ENCODE data around the gene ZNF492.
"Not testable (repeated sequence)": the region's sequence is repeated elsewhere in the genome, so short reads cannot be mapped to it uniquely, and the experiment has no call there.

ZNF492 gene

DNA sequence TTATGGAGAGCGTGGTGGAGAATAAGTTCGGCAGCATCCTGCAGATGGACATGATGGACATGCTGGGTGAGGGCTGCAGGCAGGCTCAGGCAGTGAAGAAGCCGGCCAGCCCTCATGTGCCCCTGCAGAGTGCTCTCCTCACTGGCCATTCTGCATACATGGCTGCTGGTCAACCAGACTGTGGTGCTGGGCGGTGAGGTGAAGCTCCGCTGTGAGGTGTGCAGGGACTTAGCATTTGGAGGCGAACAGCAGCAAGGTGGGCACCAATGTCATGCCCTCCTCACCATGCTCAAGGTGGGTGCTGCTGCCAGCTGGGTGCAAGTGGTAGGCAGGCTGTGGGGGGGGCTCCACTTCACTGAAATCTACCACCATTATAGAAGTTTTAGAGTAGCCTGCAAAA, 5.7 kb upstream of the ZNF492 start:
- H3K9me3 ChIP-seq (ENCODE audit: control insufficient read depth, low read length), result peaks cover 10% of the 10 kb centered on the region
- no peak overlapping the region for H3K4me3 ChIP-seq (ENCODE audit: insufficient read depth, low read depth, low read length)
- 78 to 84% methylated on average over 6 of the region's 6 CpGs for WGBS, 2 experiments
- no peak overlapping the region for H3K27ac ChIP-seq (ENCODE audit: insufficient read depth, low read depth, low read length, poor library complexity, severe bottlenecking)
- no peaks in the 10 kb centered on the region for H3K36me3 ChIP-seq (ENCODE audit: control insufficient read depth, insufficient read depth, low read length)
- no peaks in the 10 kb centered on the region for H3K27me3 ChIP-seq (ENCODE audit: control insufficient read depth, insufficient read depth, low read length, poor library complexity, severe bottlenecking)
- H3K4me1 ChIP-seq (ENCODE audit: control insufficient read depth, insufficient read depth, low read length), result no peaks in the 10 kb centered on the region

GRCh38 chr19:22634450-22634827, 315 bp downstream of the ZNF492 start:
- Histone ChIP-seq H3K27me3 (ENCODE audit: control insufficient read depth, insufficient read depth, low read length, poor library complexity, severe bottlenecking) (no peaks in the 10 kb centered on the region), H3K4me1 (ENCODE audit: control insufficient read depth, insufficient read depth, low read length) (no peaks in the 10 kb centered on the region), H3K27ac (ENCODE audit: insufficient read depth, low read depth, low read length, poor library complexity, severe bottlenecking) (no peak overlapping the region), H3K9me3 (ENCODE audit: control insufficient read depth, low read length) (peaks cover 5% of the 10 kb centered on the region), H3K36me3 (ENCODE audit: control insufficient read depth, insufficient read depth, low read length) (no peaks in the 10 kb centered on the region), H3K4me3 (ENCODE audit: insufficient read depth, low read depth, low read length) (no peak overlapping the region)
- 83% methylated on average over 24 of the region's 24 CpGs for WGBS, 2 experiments

DNA sequence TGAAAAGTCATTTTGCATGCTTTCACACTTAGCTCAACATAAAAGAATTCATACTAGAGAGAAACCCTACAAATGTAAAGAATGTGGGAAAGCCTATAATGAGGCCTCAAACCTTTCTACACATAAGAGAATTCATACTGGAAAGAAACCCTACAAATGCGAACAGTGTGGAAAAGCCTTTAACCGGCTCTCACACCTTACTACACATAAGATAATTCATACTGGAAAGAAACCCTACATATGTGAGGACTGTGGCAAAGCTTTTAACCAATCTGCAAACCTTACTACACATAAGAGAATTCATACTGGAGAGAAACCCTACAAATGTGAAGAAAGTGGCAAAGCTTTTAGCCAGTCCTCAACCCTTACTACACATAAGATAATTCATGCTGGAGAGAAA, 51.4 kb downstream of the ZNF492 start:
- H3K36me3 ChIP-seq (ENCODE audit: control insufficient read depth, insufficient read depth, low read length); H3K4me1 ChIP-seq (ENCODE audit: control insufficient read depth, insufficient read depth, low read length); H3K27ac ChIP-seq (ENCODE audit: insufficient read depth, low read depth, low read length, poor library complexity, severe bottlenecking); H3K9me3 ChIP-seq (ENCODE audit: control insufficient read depth, low read length); H3K27me3 ChIP-seq (ENCODE audit: control insufficient read depth, insufficient read depth, low read length, poor library complexity, severe bottlenecking); H3K4me3 ChIP-seq (ENCODE audit: insufficient read depth, low read depth, low read length): not testable (repeated sequence)
- 65 to 73% methylated on average over 2 of the region's 2 CpGs for WGBS, 2 experiments

- not testable (repeated sequence) for H3K27me3 ChIP-seq (ENCODE audit: control insufficient read depth, insufficient read depth, low read length, poor library complexity, severe bottlenecking); H3K27ac ChIP-seq (ENCODE audit: insufficient read depth, low read depth, low read length, poor library complexity, severe bottlenecking); H3K4me3 ChIP-seq (ENCODE audit: insufficient read depth, low read depth, low read length); H3K4me1 ChIP-seq (ENCODE audit: control insufficient read depth, insufficient read depth, low read length); H3K9me3 ChIP-seq (ENCODE audit: control insufficient read depth, low read length); H3K36me3 ChIP-seq (ENCODE audit: control insufficient read depth, insufficient read depth, low read length)
- 85 to 91% methylated on average over 22 of the region's 22 CpGs for WGBS, 2 experiments
Measured at GRCh38 chr19:22702661-22703060, 68.5 kb downstream of the ZNF492 start.

- not testable (repeated sequence) for H3K36me3 ChIP-seq (ENCODE audit: control insufficient read depth, insufficient read depth, low read length); H3K27me3 ChIP-seq (ENCODE audit: control insufficient read depth, insufficient read depth, low read length, poor library complexity, severe bottlenecking); H3K9me3 ChIP-seq (ENCODE audit: control insufficient read depth, low read length); H3K4me1 ChIP-seq (ENCODE audit: control insufficient read depth, insufficient read depth, low read length); H3K4me3 ChIP-seq (ENCODE audit: insufficient read depth, low read depth, low read length); H3K27ac ChIP-seq (ENCODE audit: insufficient read depth, low read depth, low read length, poor library complexity, severe bottlenecking)
- 89 to 92% methylated on average over 28 of the region's 28 CpGs for WGBS, 2 experiments
Measured at GRCh38 chr19:22703096-22703495, 69.0 kb downstream of the ZNF492 start.

- no peaks in the 10 kb centered on the region for H3K27me3 ChIP-seq (ENCODE audit: control insufficient read depth, insufficient read depth, low read length, poor library complexity, severe bottlenecking)
- no peak overlapping the region for H3K27ac ChIP-seq (ENCODE audit: insufficient read depth, low read depth, low read length, poor library complexity, severe bottlenecking)
- WGBS, 2 experiments, result 87% methylated on average over 27 of the region's 27 CpGs
- no peaks in the 10 kb centered on the region for H3K36me3 ChIP-seq (ENCODE audit: control insufficient read depth, insufficient read depth, low read length)
- H3K4me1 ChIP-seq (ENCODE audit: control insufficient read depth, insufficient read depth, low read length), result no peaks in the 10 kb centered on the region
- H3K9me3 ChIP-seq (ENCODE audit: control insufficient read depth, low read length), result peaks cover 6% of the 10 kb centered on the region
- H3K4me3 ChIP-seq (ENCODE audit: insufficient read depth, low read depth, low read length), result no peak overlapping the region
Measured at GRCh38 chr19:22708983-22709382, 74.9 kb downstream of the ZNF492 start.

All from ectodermal cell (in vitro differentiated cells).